Gastrocnemius medialis (tissue), 4 donors: ENCODE results near the gene COL6A5.

ENCODE experiments used
- POLR2A ChIP-seq, 2 donors: fragments of 450-650 bp; IDR thresholded peaks; one replicate each; pipeline ENCODE4 v1.6.1; 2017; ENCODE audit warnings: antibody characterized with exemption in 2 of 2, mild to moderate bottlenecking in 2 of 2, moderate library complexity in 2 of 2
- TF ChIP-seq, protein P1 (sequence below), 5 experiments: fragments of 450-650 bp in 3 of 5; fragments of 200-600 bp in 2 of 5; sonication (generic) in 2 of 5; IDR thresholded peaks in 4 of 5; conservative IDR thresholded peaks in 1 of 5; 1 replicate in 4 of 5; 2 replicates in 1 of 5; pipeline ENCODE4 v1.5.1; 2016 to 2019; ENCODE audit warnings: antibody characterized with exemption in 5 of 5, mild to moderate bottlenecking in 3 of 5, moderate library complexity in 3 of 5

GRCh38 chr3:130354430-130354829, 9.0 kb downstream of the COL6A5 start:
- TF ChIP-seq, protein P1, sequence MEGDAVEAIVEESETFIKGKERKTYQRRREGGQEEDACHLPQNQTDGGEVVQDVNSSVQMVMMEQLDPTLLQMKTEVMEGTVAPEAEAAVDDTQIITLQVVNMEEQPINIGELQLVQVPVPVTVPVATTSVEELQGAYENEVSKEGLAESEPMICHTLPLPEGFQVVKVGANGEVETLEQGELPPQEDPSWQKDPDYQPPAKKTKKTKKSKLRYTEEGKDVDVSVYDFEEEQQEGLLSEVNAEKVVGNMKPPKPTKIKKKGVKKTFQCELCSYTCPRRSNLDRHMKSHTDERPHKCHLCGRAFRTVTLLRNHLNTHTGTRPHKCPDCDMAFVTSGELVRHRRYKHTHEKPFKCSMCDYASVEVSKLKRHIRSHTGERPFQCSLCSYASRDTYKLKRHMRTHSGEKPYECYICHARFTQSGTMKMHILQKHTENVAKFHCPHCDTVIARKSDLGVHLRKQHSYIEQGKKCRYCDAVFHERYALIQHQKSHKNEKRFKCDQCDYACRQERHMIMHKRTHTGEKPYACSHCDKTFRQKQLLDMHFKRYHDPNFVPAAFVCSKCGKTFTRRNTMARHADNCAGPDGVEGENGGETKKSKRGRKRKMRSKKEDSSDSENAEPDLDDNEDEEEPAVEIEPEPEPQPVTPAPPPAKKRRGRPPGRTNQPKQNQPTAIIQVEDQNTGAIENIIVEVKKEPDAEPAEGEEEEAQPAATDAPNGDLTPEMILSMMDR (IDR thresholded peaks at IDR 0.05 in 4 of 5, conservative IDR thresholded peaks at IDR 0.05 in 1 of 5), result no peak
- TF ChIP-seq POLR2A (IDR thresholded peaks at IDR 0.05), result no peak
